Osteocyte (in vitro differentiated cells): ENCODE data around the gene CPEB1. TPM values are rescaled to one million over a fixed set of nuclear protein-coding genes. Genes with fewer than 3 reads are reported as not detected.

ENCODE experiments used
- DNase-seq: peaks from one replicate; pipeline ENCODE4 v3.0.0; 2021; ENCODE audit warnings: mixed read lengths; ENCODE audit not compliant: unreplicated experiment; ENCODE audit errors: extremely low spot score
- H3K27ac Mint-ChIP-seq: one replicate; pipeline ENCODE4 v1.8.0; 2021; ENCODE audit warnings: mild to moderate bottlenecking, mixed read lengths; ENCODE audit not compliant: unreplicated experiment
- H3K27me3 Mint-ChIP-seq: one replicate; pipeline ENCODE4 v1.8.0; 2021; ENCODE audit warnings: mixed read lengths; ENCODE audit not compliant: unreplicated experiment
- H3K36me3 Mint-ChIP-seq: one replicate; pipeline ENCODE4 v1.8.0; 2021; ENCODE audit warnings: mixed read lengths; ENCODE audit not compliant: unreplicated experiment
- H3K4me1 Mint-ChIP-seq: one replicate; pipeline ENCODE4 v1.8.0; 2021; ENCODE audit warnings: mixed read lengths; ENCODE audit not compliant: unreplicated experiment
- H3K4me3 Mint-ChIP-seq: one replicate; pipeline ENCODE4 v1.8.0; 2021; ENCODE audit warnings: mild to moderate bottlenecking, moderate library complexity, mixed read lengths; ENCODE audit not compliant: unreplicated experiment
- H3K9me3 Mint-ChIP-seq: one replicate; pipeline ENCODE4 v1.8.0; 2021; ENCODE audit warnings: mixed read lengths; ENCODE audit not compliant: unreplicated experiment
- CTCF ChIP-seq: fragments of 200-600 bp; sonication (generic); IDR thresholded peaks from 2 replicates; pipeline ENCODE4 v1.5.0; 2021; ENCODE audit warnings: antibody characterized with exemption, mild to moderate bottlenecking, moderate library complexity
- total RNA-seq: library from RNA; stranded (reverse); gene quantifications from 2 replicates; pipeline ENCODE4 v1.2.1, GENCODE V29; 2021

The CPEB1 gene
- total RNA-seq, 1 donor from 2014 or later, result 0.13 TPM

GRCh38 chr15:82680200-82681102, 33.3 kb upstream of the CPEB1 start:
- Mint-ChIP-seq H3K4me1 (peaks cover 4% of the 10 kb centered on the region), H3K27me3 (peaks cover 28% of the 10 kb centered on the region), H3K9me3 (no peaks in the 10 kb centered on the region), H3K27ac (no peak overlapping the region), H3K4me3 (no peak overlapping the region), H3K36me3 (no peaks in the 10 kb centered on the region)
- no peak for TF ChIP-seq CTCF
- no peak for DNase-seq

GRCh38 chr15:82679626-82680199, 32.5 kb upstream of the CPEB1 start:
- Mint-ChIP-seq H3K27me3 (peaks cover 25% of the 10 kb centered on the region), H3K9me3 (no peaks in the 10 kb centered on the region), H3K4me3 (no peak overlapping the region), H3K4me1 (peaks cover 4% of the 10 kb centered on the region), H3K27ac (no peak overlapping the region), H3K36me3 (no peaks in the 10 kb centered on the region)
- no peak for TF ChIP-seq CTCF
- DNase-seq, result no peak

GRCh38 chr15:82677720-82678323, 30.7 kb upstream of the CPEB1 start:
- TF ChIP-seq CTCF, result no peak
- H3K4me1 Mint-ChIP-seq, result peaks cover 4% of the 10 kb centered on the region
- no peaks in the 10 kb centered on the region for H3K9me3 Mint-ChIP-seq
- H3K36me3 Mint-ChIP-seq, result no peaks in the 10 kb centered on the region
- no peak overlapping the region for H3K27ac Mint-ChIP-seq
- H3K27me3 Mint-ChIP-seq, result peaks cover 23% of the 10 kb centered on the region
- no peak for DNase-seq
- H3K4me3 Mint-ChIP-seq, result no peak overlapping the region

GRCh38 chr15:82674873-82675272, 27.7 kb upstream of the CPEB1 start:
- DNase-seq, result no peak
- H3K4me3 Mint-ChIP-seq, result no peak overlapping the region
- H3K9me3 Mint-ChIP-seq, result no peaks in the 10 kb centered on the region
- H3K27me3 Mint-ChIP-seq, result peaks cover 10% of the 10 kb centered on the region
- no peak overlapping the region for H3K27ac Mint-ChIP-seq
- H3K4me1 Mint-ChIP-seq, result peaks cover 2% of the 10 kb centered on the region
- TF ChIP-seq CTCF, result no peak
- H3K36me3 Mint-ChIP-seq, result no peaks in the 10 kb centered on the region

GRCh38 chr15:82670699-82671098, 23.5 kb upstream of the CPEB1 start:
- no peaks in the 10 kb centered on the region for H3K36me3 Mint-ChIP-seq
- DNase-seq, result no peak
- no peak for TF ChIP-seq CTCF
- no peaks in the 10 kb centered on the region for H3K9me3 Mint-ChIP-seq
- no peaks in the 10 kb centered on the region for H3K27me3 Mint-ChIP-seq
- H3K4me1 Mint-ChIP-seq, result no peaks in the 10 kb centered on the region
- H3K4me3 Mint-ChIP-seq, result no peak overlapping the region
- H3K27ac Mint-ChIP-seq, result no peak overlapping the region
